HepG2 (cell line): ENCODE data around the gene DGCR2. TPM values are rescaled to one million over a fixed set of nuclear protein-coding genes. Genes with fewer than 3 reads are reported as not detected.

Experiments used
- ATAC-seq: fragments of 200-7000 bp; cut with Tn5 transposase; 3 replicates; pipeline ENCODE4 v1.9.1; 2020; ENCODE audit warnings: mild to moderate bottlenecking, moderate library complexity
- BruUV-seq: library from RNA; stranded (reverse); fragments of 400-500 nt; replicated peaks from 2 replicates; lab custom pipeline; 2021; lab: Mats Ljungman, UMichigan
- CTCF ChIA-PET: fragments of 300-600 bp; formaldehyde crosslinking; extraction: SDS; loops from one replicate; lab custom pipeline; 2021; ENCODE audit warnings: low total read pairs, inconsistent platforms, low intra/inter-chr PET ratio; lab: Yijun Ruan, JAX
- POLR2A ChIA-PET: fragments of 350-600 bp; sonication (Branson Sonifier 250); formaldehyde crosslinking; loops from one replicate; lab custom pipeline; 2020; ENCODE audit warnings: antibody characterized with exemption, inconsistent platforms; lab: Yijun Ruan, JAX
- DNase-seq: peaks from one replicate; pipeline ENCODE4 v3.0.0-alpha.2; 2015; ENCODE audit warnings: low spot score
- FAIRE-seq: peaks from 3 replicates; lab custom pipeline; 2011; peaks lifted over from hg19 to GRCh38; lab: Jason Lieb, UNC
- H2AFZ ChIP-seq: one replicate; pipeline ENCODE4 v1.6.1; 2011; ENCODE audit warnings: low read length, inconsistent platforms
- H3K27ac ChIP-seq: fragments of 300-600 bp; 3 replicates; pipeline ENCODE4 v1.8.0; 2011; ENCODE audit warnings: mixed run types, mild to moderate bottlenecking, mixed read lengths, low read length, inconsistent platforms; ENCODE audit not compliant: insufficient read depth; ENCODE audit errors: extremely low read length
- H3K27me3 ChIP-seq, 2 experiments: fragments of 200-600 bp in 1 of 2; 2 replicates in 1 of 2; 3 replicates in 1 of 2; pipeline versions ENCODE4 v1.6.0 to v1.8.0; 2011; ENCODE audit warnings: low read length in 2 of 2, mild to moderate bottlenecking in 2 of 2, moderate library complexity in 2 of 2, inconsistent platforms in 1 of 2; ENCODE audit not compliant: insufficient read depth in 2 of 2, control insufficient read depth in 1 of 2
- H3K36me3 ChIP-seq, 2 experiments: fragments of 200-600 bp in 1 of 2; replicated peaks in 1 of 2; 2 replicates in 1 of 2; 3 replicates in 1 of 2; pipeline versions ENCODE4 v1.5.1 to v1.8.0; 2011; ENCODE audit warnings: low read length in 2 of 2, inconsistent platforms in 1 of 2; ENCODE audit not compliant: insufficient read depth in 2 of 2, control insufficient read depth in 1 of 2
- H3K4me1 ChIP-seq: 2 replicates; pipeline ENCODE4 v1.5.1; 2012; ENCODE audit warnings: low read length, inconsistent platforms; ENCODE audit not compliant: insufficient read depth
- H3K4me2 ChIP-seq: 2 replicates; pipeline ENCODE4 v1.6.0; 2011; ENCODE audit warnings: low read depth, low read length, inconsistent platforms
- H3K4me3 ChIP-seq, 3 experiments: fragments of 200-600 bp in 1 of 3; sonication (generic), shearing (Covaris generic) in 1 of 3; replicated peaks in 1 of 3; 2 replicates each; pipeline ENCODE4 v1.5.1; 2011 to 2016; ENCODE audit warnings: low read length in 3 of 3, inconsistent platforms in 2 of 3, low read depth in 2 of 3, mild to moderate bottlenecking in 2 of 3, control low read depth in 1 of 3, mixed read lengths in 1 of 3; ENCODE audit not compliant: insufficient read depth in 1 of 3
- H3K79me2 ChIP-seq: one replicate; pipeline ENCODE4 v1.6.1; 2011; ENCODE audit warnings: low read length, inconsistent platforms; ENCODE audit not compliant: insufficient read depth
- H3K9ac ChIP-seq: 2 replicates; pipeline ENCODE4 v1.6.0; 2011; ENCODE audit warnings: mild to moderate bottlenecking, low read depth, low read length, inconsistent platforms; ENCODE audit not compliant: insufficient read depth
- H3K9me3 ChIP-seq: 2 replicates; pipeline ENCODE4 v1.5.1; 2012; ENCODE audit warnings: mild to moderate bottlenecking, low read length
- H4K20me1 ChIP-seq: 2 replicates; pipeline ENCODE4 v1.6.0; 2011; ENCODE audit warnings: inconsistent platforms, mild to moderate bottlenecking, low read length, moderate library complexity; ENCODE audit not compliant: insufficient read depth
- AGO2 ChIP-seq: fragments of 200-400 bp; formaldehyde crosslinking; optimal IDR thresholded peaks from 2 replicates; pipeline ENCODE3; 2017; ENCODE audit warnings: mild to moderate bottlenecking, low read depth, low read length, moderate library complexity
- KDM2A ChIP-seq: sonication (generic); formaldehyde crosslinking; IDR thresholded peaks from 2 replicates; pipeline ENCODE4 v1.4.0; 2020; ENCODE audit warnings: low read depth, missing genetic modification reagents, borderline replicate concordance
- SPEN ChIP-seq: sonication (generic); formaldehyde crosslinking; IDR thresholded peaks from 2 replicates; pipeline ENCODE4 v1.5.1; 2020; ENCODE audit warnings: low read depth, mild to moderate bottlenecking, missing genetic modification reagents
- ZKSCAN1 ChIP-seq: fragments of 150-350 bp; IDR thresholded peaks from 2 replicates; pipeline ENCODE4 v1.6.1; 2014; ENCODE audit warnings: low read length
- ZNF20 ChIP-seq: sonication (generic); formaldehyde crosslinking; IDR thresholded peaks from 2 replicates; pipeline ENCODE4 v1.4.0; 2020; ENCODE audit warnings: mild to moderate bottlenecking, moderate library complexity, missing genetic modification reagents
- ZNF761 ChIP-seq: sonication (generic); formaldehyde crosslinking; conservative IDR thresholded peaks from 2 replicates; pipeline ENCODE4 v1.4.0; 2020; ENCODE audit warnings: mild to moderate bottlenecking, missing genetic modification reagents
- WGBS: methylation state at CpG from one replicate; pipeline ENCODE4 v1.1.6; 2017; ENCODE audit warnings: low lambda C conversion rate; 5-methylcytosine and 5-hydroxymethylcytosine counted together
- in situ Hi-C: cut with HindIII; loops from 2 replicates; pipeline ENCODE4 v1.10.0; 2017; ENCODE audit warnings: low pct_unique_long_range_greater_than_20kb; ENCODE audit not compliant: extremely low pct_ligation_motif_present
- intact Hi-C: fragments of 100-400 bp; cut with micrococcal nuclease; formaldehyde crosslinking; loops from one replicate; pipeline ENCODE4 v1.10.0; 2022; ENCODE audit not compliant: unreplicated experiment
- polyA plus RNA-seq, 8 experiments: library from polyadenylated mRNA; depleted of rRNA in 3 of 8; stranded (reverse) in 7 of 8; unstranded in 1 of 8; fragments of >200 nt; fragmentation: Illumina TruSeq in 4 of 8; extraction: Trizol in 4 of 8; gene quantifications; 2 replicates each; pipeline versions ENCODE4 v1.2.1 to v1.2.3, GENCODE V29; 2011 to 2016; ENCODE audit warnings: low read depth in 4 of 8, missing spikeins in 1 of 8, mixed read lengths in 1 of 8; ENCODE audit not compliant: insufficient read depth in 1 of 8
- total RNA-seq, 5 experiments: library from RNA; depleted of rRNA; stranded (reverse); fragments of >200 nt; fragmentation: Illumina TruSeq; extraction: Trizol; gene quantifications; 2 replicates each; pipeline ENCODE4 v1.2.3, GENCODE V29; 2016; ENCODE audit warnings: low read depth in 1 of 5
- TF ChIP-seq, protein P1 (sequence below): sonication (generic); formaldehyde crosslinking; IDR thresholded peaks from 2 replicates; pipeline ENCODE4 v1.4.0; 2020; ENCODE audit warnings: missing genetic modification reagents
- TF ChIP-seq, protein P2 (sequence below): sonication (generic); formaldehyde crosslinking; IDR thresholded peaks from 2 replicates; pipeline ENCODE4 v1.4.0; 2020; ENCODE audit warnings: missing genetic modification reagents

Gene DGCR2
- total and polyA plus RNA-seq, 2 of the 13 experiments (the other 11 are each of a cell fraction or from before 2014, with no cell fraction given), result 23.1 to 35.3 TPM

DNA sequence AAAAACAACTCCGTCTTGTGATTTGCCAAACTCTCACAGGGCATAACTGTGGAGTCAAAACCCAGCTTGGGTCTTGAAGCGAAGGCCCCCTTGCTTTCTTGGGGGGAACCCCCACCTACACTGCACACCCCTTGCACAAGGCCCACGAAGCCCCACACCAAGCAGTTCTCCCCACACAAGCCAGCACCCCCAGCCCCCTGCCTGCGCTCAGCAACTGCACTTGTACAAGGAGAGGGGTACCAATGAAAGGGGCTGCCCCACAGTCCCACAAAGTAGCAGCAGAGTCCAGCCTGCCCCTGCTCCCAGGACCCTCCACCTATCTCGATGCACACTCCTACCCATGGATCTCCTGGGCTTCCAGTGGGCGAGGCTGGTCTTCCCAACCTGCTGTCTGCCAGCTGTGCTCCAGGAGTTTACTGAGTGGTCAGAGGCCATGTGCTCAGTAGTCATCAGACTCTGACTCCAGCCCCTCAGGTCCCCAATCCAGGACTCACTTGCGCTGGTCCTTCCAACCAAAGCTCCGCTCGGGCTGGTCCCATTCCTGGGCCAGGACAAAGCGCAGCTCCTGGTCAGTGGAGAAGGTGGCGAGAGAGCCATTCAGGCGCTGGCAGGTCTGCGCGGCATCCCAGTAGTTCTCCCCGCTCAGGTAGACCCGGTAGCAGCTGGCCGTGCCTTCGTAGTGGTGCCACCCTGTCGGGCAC, 57.7 kb downstream of the DGCR2 start:
- no peak for TF ChIP-seq KDM2A (CRISPR knock-in tag)
- peak; percentile 8 for TF ChIP-seq AGO2
- H3K27ac ChIP-seq, result no peak overlapping the region
- BruUV-seq, result no TSS peak
- H3K79me2 ChIP-seq, result no peaks in the 10 kb centered on the region
- no peak for DNase-seq
- H3K9me3 ChIP-seq, result no peaks in the 10 kb centered on the region
- peaks cover 34 to 92% of the 10 kb centered on the region in 2 experiments for H3K36me3 ChIP-seq
- H3K4me2 ChIP-seq, result no peak overlapping the region
- intact Hi-C loops, result no loop called here
- WGBS, result 93% methylated on average over 9 of the region's 19 CpGs
- H4K20me1 ChIP-seq, result no peaks in the 10 kb centered on the region
- H3K9ac ChIP-seq, result no peak overlapping the region
- ChIA-PET CTCF (no interaction called here), POLR2A (no interaction called here)
- in situ Hi-C loops, result no loop called here
- no peak overlapping the region for H3K4me3 ChIP-seq
- FAIRE-seq, result no peak
- H3K4me1 ChIP-seq, result peaks cover 11% of the 10 kb centered on the region; the same call in 1 of the 2 replicates
- no peak for ATAC-seq
- H3K27me3 ChIP-seq, result no peaks in the 10 kb centered on the region
- no peak overlapping the region for H2AFZ ChIP-seq

DNA sequence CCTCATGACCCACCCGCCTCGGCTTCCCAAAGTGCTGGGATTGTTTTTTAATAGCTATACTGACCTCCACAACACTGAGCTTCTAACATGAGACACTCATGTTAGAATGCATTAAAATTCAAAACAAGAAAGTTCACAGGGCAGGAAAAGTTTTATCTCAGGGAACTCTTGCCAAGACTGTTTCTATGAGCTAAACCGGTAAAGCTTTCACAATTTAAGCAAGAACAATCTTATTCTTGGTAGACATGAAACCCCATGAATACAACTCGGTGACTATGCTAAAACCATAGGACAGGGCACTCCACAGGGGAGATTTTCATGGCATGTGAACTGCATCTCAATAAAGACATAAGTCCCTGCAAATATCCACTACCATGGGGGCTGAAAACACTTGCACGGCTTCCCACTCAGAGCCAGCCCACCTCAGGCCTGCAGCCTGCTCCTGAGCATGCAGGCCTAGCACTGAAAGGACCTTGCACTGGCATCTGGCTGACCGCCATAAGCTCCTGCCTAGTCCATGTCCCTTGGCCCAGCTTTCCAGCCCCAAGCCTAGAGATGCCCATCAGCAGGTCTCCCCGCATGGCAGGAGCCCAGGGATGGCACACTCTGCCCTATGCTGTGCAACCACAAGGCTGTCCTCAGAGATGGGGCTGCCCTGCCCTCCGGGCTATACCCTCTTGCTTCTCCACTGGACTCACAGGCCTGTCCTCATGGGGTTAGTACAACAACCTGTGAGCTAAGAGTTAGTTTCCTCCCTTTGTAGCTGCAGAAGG, 58.4 kb downstream of the DGCR2 start:
- in situ Hi-C loops (no loop called here), intact Hi-C loops (no loop called here)
- Histone ChIP-seq H3K27ac (no peak overlapping the region), H3K4me1 (peaks cover 11% of the 10 kb centered on the region; the same call in 1 of the 2 replicates), H3K9me3 (no peaks in the 10 kb centered on the region), H3K79me2 (no peaks in the 10 kb centered on the region), H3K4me2 (no peak overlapping the region), H3K36me3 (peaks cover 36 to 92% of the 10 kb centered on the region in 2 experiments), H3K27me3 (no peaks in the 10 kb centered on the region), H3K9ac (no peak overlapping the region), H3K4me3 (no peak overlapping the region), H2AFZ (no peak overlapping the region), H4K20me1 (no peaks in the 10 kb centered on the region)
- DNase-seq (no peak), ATAC-seq (no peak; the same call in 2 of the 3 replicates), FAIRE-seq (no peak)
- CTCF ChIA-PET, result no interaction called here
- WGBS, result 98% methylated on average over 6 of the region's 8 CpGs
- no TSS peak for BruUV-seq
- POLR2A ChIA-PET, result no interaction called here
- TF ChIP-seq, protein P1, sequence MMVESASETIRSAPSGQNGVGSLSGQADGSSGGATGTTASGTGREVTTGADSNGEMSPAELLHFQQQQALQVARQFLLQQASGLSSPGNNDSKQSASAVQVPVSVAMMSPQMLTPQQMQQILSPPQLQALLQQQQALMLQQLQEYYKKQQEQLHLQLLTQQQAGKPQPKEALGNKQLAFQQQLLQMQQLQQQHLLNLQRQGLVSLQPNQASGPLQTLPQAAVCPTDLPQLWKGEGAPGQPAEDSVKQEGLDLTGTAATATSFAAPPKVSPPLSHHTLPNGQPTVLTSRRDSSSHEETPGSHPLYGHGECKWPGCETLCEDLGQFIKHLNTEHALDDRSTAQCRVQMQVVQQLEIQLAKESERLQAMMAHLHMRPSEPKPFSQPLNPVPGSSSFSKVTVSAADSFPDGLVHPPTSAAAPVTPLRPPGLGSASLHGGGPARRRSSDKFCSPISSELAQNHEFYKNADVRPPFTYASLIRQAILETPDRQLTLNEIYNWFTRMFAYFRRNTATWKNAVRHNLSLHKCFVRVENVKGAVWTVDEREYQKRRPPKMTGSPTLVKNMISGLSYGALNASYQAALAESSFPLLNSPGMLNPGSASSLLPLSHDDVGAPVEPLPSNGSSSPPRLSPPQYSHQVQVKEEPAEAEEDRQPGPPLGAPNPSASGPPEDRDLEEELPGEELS, result no peak
- TF ChIP-seq, protein P2, sequence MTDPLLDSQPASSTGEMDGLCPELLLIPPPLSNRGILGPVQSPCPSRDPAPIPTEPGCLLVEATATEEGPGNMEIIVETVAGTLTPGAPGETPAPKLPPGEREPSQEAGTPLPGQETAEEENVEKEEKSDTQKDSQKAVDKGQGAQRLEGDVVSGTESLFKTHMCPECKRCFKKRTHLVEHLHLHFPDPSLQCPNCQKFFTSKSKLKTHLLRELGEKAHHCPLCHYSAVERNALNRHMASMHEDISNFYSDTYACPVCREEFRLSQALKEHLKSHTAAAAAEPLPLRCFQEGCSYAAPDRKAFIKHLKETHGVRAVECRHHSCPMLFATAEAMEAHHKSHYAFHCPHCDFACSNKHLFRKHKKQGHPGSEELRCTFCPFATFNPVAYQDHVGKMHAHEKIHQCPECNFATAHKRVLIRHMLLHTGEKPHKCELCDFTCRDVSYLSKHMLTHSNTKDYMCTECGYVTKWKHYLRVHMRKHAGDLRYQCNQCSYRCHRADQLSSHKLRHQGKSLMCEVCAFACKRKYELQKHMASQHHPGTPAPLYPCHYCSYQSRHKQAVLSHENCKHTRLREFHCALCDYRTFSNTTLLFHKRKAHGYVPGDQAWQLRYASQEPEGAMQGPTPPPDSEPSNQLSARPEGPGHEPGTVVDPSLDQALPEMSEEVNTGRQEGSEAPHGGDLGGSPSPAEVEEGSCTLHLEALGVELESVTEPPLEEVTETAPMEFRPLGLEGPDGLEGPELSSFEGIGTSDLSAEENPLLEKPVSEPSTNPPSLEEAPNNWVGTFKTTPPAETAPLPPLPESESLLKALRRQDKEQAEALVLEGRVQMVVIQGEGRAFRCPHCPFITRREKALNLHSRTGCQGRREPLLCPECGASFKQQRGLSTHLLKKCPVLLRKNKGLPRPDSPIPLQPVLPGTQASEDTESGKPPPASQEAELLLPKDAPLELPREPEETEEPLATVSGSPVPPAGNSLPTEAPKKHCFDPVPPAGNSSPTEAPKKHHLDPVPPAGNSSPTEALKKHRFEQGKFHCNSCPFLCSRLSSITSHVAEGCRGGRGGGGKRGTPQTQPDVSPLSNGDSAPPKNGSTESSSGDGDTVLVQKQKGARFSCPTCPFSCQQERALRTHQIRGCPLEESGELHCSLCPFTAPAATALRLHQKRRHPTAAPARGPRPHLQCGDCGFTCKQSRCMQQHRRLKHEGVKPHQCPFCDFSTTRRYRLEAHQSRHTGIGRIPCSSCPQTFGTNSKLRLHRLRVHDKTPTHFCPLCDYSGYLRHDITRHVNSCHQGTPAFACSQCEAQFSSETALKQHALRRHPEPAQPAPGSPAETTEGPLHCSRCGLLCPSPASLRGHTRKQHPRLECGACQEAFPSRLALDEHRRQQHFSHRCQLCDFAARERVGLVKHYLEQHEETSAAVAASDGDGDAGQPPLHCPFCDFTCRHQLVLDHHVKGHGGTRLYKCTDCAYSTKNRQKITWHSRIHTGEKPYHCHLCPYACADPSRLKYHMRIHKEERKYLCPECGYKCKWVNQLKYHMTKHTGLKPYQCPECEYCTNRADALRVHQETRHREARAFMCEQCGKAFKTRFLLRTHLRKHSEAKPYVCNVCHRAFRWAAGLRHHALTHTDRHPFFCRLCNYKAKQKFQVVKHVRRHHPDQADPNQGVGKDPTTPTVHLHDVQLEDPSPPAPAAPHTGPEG, result no peak
- TF ChIP-seq ZNF20 (CRISPR knock-in tag) (no peak), ZKSCAN1 (no peak), SPEN (no peak), ZNF761 (CRISPR knock-in tag) (no peak)
